ENCODE results near the gene NCOA1.
"Not testable (repeated sequence)": the region's sequence is repeated elsewhere in the genome, so short reads cannot be mapped to it uniquely, and the experiment has no call there.

Gene NCOA1

DNA sequence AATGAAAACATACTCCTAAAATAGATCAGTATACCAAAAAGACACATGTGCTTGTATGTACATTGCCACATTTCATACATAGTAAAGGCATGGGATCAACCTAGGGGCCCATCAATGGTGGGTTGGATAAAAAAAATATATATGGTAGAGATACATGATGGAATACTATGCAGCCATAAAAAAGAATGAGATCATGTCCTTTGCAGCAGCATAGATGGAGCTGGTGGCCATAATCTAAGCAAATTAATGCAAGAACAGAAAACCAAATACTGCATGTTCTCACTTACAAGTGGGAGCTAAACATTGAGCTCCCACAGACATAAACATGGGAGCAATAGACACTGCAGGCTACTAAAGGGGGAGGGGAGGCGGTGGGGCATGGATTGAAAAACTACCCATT lies 18.6 kb upstream of the NCOA1 start:
- no peak overlapping the region for H3K4me3 ChIP-seq (ENCODE audit: low read depth, low read length)
- no peak for DNase-seq (ENCODE audit: low read depth)

DNA sequence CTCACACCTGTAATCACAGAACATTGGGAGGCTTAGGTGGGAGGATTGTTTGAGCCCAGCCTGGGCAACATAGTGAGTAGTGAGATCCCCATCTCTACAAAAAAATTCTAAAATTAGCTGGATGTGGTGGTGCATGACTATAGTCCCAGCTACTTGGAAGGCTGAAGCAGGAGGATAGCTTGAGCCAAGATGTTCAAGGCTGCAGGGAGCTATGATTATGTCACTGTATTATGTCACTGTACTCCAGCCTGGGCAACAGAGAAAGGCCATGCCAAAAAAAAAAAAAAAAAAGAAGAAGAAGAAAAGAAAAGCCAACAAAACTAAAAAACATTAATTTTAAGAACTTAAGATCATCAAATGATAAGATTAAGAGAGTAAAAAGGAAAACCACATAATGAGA lies 17.4 kb upstream of the NCOA1 start:
- no peak for DNase-seq (ENCODE audit: low read depth)
- H3K4me3 ChIP-seq (ENCODE audit: low read depth, low read length), result no peak overlapping the region

DNA sequence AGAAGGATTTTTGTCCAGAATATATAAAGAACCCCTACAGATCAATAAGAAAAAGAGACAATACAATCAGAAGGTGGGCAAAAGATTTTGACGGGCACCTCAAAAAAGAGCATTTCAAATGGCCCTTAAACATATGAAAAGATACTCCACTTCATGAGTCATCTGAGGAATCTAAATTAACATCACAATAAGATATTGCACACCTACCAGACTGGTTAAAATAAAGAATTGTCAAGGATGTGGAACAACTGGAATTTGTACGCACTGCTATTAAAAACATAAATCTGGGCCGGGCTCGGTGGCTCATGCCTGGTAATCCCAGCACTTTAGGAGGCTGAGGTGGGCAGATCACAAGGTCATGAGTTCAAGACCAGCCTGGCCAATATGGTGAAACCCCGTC lies 17.0 kb upstream of the NCOA1 start:
- DNase-seq (ENCODE audit: low read depth), result no peak
- no peak overlapping the region for H3K4me3 ChIP-seq (ENCODE audit: low read depth, low read length)

DNA sequence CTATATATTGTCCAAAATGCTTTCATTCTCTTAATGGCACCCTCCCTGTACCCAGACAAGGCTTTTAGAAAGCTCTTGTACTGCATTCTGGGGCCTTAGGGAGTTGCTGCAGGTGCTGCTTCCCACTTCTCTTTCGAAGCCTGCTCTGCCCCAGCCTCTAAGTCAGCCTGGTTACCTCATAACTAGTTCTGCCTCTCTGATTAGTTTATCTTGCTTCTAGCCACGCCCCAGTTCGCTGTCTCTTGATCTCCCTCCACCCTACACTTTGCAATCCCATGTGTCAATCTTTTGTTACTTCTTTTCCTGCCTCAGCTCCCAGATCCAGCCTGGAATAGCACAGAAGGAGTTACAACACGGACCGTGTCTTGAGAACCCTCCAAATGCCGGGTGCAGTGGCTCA lies 13.8 kb upstream of the NCOA1 start:
- H3K4me3 ChIP-seq (ENCODE audit: low read depth, low read length), result no peak overlapping the region
- DNase-seq (ENCODE audit: low read depth), result no peak

DNA sequence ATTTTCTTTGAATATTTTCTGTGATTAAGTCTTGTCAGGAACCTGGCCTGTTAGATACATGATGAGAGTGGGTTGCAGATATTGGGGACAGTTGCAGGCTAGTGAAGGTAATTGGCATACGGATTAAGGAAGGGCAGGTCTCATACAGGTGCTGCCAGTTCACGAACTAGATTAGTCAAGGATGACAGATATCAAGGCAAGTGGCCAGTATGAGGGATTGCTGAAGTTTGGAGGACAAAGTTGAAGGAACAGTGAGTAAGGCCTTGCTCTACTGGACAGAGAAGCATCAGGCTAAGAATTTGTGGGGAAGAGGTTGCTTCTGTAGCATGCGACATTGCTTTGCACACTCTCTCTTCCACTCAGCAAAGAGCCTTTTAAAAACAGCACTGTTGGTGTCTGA lies 12.8 kb upstream of the NCOA1 start:
- DNase-seq (ENCODE audit: low read depth), result no peak
- H3K4me3 ChIP-seq (ENCODE audit: low read depth, low read length), result no peak overlapping the region

DNA sequence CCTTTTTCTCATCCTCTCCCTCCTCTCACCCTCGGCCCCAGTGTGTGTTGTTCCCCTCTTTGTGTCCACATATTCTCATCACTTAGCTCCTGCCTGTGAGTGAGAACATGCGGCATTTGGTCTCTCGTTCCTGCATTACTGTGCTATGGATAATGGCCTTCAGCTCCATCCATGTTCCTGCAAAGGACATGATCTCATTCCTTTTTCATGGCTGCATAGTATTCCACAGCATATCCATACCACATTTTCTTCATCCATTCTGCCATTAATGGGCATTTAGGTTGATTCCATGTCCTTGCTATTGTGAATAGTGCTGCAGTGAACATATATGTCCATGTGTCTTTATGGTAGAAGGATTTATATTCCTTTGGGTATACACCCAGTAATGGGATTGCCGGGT lies 10.8 kb upstream of the NCOA1 start:
- no peak for DNase-seq (ENCODE audit: low read depth)
- H3K4me3 ChIP-seq (ENCODE audit: low read depth, low read length), result no peak overlapping the region

DNA sequence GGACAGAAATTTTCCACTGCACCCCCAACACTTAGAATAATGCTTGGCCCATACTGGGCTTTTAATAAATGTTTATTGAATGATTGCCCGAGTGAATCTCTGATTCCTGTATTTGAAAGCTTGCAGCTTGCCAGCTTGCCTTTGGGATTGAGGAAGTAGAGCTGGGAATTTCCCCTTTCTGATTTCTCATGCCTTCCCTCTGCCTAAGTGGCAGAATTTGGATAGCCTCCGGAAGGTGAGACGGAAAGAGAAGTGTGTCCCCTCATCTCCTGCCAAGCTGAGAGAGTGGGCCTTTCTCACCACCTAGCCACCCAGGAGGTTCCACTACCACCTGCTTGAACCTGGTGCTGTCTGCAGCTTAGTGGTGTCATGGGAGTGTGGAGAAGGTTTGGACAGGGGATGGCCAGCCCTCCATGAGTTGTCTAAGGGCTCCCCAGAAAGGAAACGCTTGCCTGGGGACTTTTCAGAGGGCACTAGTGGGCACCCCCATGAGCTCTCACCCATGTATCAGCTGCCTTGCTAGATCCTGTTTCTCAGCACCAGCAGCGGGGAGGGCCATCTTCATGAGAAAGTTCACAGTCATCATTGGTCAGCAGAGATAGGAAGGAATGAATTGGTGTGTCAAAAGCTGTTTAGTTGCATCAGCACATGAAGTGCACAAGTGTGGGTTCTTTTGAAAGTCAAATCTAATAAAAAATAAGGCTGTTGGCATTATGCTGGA lies 8.6 kb upstream of the NCOA1 start:
- DNase-seq (ENCODE audit: low read depth), result no peak
- no peak overlapping the region for H3K4me3 ChIP-seq (ENCODE audit: low read depth, low read length)

DNA sequence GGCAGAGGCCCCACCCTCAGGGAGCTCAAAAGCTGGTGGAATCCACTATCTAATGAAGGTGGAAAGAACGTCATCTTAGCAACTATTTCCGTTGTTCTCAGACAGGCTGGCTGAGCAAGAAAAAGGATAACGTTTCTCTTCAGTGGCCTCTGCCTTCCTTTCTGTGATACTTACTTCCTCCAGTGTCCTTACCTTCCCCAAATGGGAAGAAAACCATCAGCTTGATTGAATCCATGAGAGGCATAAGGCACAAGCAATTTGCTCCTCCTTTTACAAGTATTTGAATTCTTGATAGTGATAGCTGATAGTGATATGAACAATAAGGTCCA lies 8.1 kb upstream of the NCOA1 start:
- H3K4me3 ChIP-seq (ENCODE audit: low read depth, low read length), result no peak overlapping the region
- DNase-seq (ENCODE audit: low read depth), result no peak

DNA sequence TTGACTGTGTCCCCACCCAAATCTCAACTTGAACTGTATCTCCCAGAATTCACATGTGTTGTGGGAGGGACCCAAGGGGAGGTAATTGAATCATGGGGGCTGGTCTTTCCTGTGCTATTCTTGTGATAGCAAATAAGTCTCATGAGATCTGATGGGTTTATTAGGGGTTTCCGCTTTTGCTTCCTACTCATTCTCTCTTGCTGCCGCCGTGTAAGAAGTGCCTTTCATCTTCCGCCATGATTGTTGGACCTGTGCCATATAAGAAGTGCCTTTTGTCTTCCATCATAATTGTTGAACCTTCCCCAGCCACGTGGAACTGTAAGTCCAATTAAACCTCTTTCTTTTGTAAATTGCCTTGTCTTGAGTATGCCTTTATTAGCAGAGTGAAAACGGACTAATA lies 6.4 kb upstream of the NCOA1 start:
- H3K4me3 ChIP-seq (ENCODE audit: low read depth, low read length); DNase-seq (ENCODE audit: low read depth): not testable (repeated sequence)

DNA sequence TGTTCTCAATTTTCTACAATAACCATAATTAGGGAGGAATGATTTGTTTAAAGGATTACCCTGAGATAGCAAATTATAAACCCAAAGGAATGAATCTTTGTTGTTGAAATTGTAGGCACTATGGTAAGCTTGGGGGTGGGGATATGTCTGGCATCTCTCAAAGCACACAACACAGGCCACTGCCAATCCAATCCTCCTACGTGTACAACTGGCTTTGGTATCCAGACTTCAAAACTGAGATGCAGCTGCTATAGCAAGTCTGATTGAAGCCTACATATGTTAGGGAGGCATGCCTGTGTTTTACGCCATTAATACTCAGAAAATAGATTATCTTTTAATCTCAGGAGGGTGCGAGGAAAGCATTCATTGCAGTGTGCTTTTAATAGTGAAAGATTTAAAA lies 5.9 kb upstream of the NCOA1 start:
- no peak for DNase-seq (ENCODE audit: low read depth)
- no peak overlapping the region for H3K4me3 ChIP-seq (ENCODE audit: low read depth, low read length)

DNA sequence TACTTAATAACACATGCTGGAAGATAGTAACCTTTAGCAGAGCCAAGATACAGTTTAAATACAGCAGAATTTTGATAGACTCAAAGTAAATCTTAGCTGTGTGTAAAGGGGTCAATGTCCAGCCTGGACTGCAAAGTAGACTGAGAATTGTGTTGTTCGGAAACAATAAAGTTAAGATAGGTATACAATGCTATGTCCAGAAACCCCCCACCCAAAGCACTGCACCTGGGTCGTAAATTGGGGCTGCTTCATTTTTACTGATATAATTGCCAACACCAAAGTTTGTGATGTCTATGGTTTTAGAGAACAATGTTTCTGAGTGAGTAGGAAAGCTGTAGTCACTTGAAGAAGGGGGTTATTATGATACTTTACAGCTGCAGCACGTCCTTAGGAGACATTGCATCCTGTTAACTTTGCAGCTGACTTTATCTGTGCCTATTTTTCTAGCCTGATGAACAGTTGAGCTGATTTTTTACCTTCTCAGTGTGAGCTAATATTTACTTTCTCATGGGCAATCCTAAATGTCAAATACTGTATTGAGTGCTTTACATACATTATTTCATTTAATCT lies 4.3 kb upstream of the NCOA1 start:
- no peak for DNase-seq (ENCODE audit: low read depth)
- H3K4me3 ChIP-seq (ENCODE audit: low read depth, low read length), result no peak overlapping the region

DNA sequence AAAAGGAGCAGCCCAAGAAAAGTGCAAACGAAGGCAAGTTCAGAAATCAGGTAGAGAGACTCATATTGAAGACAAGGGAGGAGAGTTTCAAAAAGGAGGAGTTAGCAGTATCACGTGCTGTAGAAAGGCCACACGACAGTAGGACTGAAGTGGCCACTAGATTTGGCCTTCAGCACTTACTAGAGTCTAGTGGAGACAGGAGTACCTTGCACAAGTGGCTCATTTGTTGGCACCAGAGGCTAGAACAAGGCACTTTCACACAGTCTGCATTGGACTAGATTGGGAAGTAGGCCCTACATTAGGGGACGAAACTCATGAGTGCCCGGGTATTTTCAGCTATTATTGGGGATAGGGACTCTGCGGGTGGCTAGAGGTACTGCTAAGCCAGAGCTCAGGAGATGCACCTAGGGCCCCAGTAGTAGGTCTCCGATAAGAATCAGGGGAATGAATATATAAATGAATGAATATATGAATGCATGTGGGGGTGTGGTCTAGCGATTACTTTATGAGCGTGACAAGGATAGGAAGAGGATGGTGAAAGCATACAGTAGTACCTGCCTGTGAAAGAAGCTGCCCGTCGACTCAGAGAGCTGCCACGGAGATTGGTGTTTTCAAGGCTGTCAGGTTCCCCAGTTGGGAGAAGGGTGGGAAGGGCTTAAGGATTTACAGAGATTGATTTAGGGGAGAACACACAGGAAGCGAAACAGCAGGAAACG lies 1.4 kb upstream of the NCOA1 start:
- no peak for DNase-seq (ENCODE audit: low read depth)
- no peak overlapping the region for H3K4me3 ChIP-seq (ENCODE audit: low read depth, low read length)

DNA sequence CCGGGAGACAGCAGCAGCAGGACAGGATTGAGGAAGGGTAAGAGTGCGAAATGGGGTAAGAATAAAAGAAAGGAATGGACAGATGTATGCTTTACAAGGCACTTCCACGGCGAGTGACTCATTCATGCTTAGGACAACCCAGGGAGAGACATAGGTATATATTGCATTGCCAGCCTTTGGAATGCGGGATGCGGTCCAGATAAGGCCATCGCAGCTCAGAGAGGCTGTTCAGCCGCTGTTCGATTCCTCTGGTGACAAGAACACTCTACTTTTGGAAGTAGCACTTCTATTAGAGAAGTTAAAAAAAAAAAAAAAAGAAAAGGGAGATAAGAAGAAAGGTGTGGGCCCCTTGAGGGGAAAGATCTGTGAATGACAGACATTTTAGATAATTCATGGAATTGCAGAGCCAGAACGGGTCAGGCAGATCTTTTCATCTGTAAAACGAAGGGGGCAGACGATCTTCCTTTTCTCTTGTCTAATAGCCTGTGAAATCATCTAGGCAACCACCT lies 819 bp upstream of the NCOA1 start:
- no peak for DNase-seq (ENCODE audit: low read depth)
- peak overlapping the region; percentile 46 for H3K4me3 ChIP-seq (ENCODE audit: low read depth, low read length)

DNA sequence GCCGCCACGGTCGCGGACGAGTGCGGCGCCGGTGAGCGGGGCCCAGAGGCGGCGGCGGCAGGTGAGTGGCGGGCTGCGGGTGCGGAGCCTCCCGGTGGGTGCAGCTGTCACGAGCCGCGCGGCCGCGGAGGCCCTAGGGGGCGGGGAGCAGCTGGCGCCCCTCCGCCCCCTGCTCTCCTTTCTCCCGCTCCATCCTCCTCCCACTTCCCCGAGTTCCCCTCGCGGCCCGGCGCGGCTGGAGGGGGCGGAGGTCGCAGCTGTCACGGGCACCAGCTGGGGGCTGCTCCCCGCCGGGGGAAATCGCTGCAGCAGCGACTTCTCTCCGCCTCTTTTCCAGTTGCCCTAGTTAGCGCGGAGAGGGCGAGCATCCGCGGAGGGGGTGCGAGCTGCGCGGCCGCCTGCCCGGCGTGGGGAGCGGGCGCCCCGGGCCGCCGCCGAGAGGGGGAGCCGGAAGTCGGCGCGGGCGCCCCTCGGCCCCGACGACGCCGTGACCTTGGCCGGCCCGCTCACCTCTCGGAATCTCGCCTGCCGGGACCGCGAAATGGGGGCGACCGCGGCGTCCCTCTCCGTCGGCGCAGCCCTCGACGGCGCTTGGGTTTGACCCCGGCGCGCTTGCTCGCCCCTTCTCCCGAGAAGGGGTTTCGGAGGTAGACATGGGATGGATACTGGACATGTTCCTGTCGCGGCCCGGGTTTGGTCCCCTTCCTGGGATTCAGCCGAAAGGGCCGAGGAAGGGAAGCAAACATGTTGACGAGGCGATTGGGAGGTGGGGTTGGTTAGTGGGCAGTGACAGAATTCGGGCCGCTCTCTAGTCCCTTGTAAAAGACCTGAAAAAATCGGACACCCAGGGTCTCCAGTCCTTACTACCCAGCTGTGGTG lies 727 bp downstream of the NCOA1 start:
- DNase-seq (ENCODE audit: low read depth), result no peak
- peak overlapping the region; percentile 71 for H3K4me3 ChIP-seq (ENCODE audit: low read depth, low read length)

DNA sequence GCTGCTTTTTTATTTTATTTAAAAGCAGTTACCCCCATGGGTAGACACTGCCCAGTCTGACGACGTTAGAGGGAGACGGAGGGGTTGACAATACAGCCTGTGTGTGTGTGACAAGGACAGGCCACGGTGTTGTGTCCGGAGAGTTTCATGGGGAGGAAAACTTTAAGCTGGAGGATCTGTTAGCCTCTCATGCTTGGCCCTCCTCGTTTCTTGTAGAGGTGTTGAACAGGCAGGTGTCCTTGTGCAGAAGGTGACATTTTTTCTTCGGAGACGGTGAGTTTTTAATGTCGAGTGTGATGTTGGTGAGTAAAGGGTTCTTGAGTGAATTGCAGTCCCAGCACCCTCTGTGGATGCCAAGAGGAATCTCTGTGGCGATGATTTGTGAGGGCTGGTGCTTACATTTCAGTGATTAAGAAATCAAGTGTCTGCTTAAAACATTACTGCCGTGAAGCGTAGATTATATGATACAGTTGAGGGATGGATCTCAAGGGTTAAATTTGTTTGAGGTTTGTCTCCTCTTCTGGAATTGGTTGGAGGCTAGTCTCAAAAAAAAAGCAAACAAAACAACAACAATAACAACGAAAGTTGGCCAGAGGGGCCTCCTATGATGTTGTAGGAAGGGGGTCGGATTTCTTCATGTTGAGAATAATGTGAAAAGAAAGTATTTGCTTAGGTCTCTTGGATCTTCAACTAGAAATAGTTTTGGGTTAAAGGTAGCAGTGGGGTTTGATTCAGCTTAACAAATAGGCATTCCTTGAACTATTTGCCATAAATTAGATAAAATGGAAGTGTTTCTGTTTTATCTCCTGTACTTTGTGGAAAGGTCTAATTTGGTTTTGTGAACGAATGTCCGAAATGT lies 1.6 kb downstream of the NCOA1 start:
- DNase-seq (ENCODE audit: low read depth), result no peak
- peak overlapping the region; percentile 71 for H3K4me3 ChIP-seq (ENCODE audit: low read depth, low read length)

DNA sequence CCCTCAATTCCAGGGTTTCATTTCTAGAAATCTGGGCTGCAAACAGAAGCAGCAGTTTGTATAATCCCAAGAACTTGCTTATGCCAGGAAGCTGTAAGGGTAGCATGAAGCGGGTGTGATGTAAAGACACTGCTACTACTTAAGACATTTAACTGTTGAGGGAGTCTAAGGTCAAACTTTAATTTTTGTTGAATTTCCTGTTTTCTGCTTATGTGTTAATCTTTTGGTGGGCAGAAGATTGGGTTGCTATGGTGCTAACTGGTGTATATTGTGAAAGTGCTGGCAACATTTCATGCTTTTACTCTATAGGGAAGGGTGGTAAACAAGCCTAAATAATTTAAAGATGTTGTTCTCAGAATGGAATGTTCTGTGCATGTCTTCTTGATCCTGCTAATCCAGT lies 2.7 kb downstream of the NCOA1 start:
- DNase-seq (ENCODE audit: low read depth), result no peak
- H3K4me3 ChIP-seq (ENCODE audit: low read depth, low read length), result peak overlapping the region; percentile 71

DNA sequence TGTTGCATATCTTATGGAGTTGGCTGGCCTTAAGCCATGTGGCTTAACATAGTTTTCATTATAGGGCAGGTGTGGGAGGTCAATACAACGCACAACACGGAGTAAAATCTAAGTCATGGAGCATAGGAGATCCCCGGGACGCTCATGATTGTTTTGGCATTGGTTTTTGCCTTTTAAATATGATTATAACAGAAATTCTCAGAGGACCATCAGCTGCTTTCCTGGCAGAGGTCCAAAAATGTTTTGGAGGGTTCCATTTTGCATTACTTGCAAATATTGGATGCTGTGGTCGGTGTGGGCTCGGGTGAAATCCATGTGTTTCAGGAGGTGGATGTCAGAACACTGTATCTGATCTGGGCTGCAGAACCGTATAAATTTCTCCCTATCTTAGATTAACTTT lies 3.4 kb downstream of the NCOA1 start:
- DNase-seq (ENCODE audit: low read depth), result no peak
- H3K4me3 ChIP-seq (ENCODE audit: low read depth, low read length), result no peak overlapping the region

DNA sequence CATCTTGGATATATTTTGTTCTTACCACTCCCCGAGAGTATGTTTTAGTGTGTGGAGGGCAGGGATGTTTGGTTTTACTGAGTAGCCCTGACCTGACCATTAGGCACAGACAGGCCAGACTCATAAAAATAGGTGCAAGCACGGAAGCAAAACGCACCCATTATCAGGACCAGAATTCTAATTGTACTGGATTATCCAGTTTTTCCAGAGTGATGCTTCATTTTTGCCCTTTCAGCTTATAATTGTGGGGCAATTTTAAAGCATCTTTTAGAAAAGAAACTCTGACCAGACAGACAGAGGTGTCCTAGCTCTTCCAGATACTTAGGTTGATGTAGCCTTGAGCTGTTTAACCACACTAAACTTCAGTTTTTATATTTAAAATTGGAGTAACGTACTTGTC lies 4.4 kb downstream of the NCOA1 start:
- DNase-seq (ENCODE audit: low read depth), result no peak
- no peak overlapping the region for H3K4me3 ChIP-seq (ENCODE audit: low read depth, low read length)

DNA sequence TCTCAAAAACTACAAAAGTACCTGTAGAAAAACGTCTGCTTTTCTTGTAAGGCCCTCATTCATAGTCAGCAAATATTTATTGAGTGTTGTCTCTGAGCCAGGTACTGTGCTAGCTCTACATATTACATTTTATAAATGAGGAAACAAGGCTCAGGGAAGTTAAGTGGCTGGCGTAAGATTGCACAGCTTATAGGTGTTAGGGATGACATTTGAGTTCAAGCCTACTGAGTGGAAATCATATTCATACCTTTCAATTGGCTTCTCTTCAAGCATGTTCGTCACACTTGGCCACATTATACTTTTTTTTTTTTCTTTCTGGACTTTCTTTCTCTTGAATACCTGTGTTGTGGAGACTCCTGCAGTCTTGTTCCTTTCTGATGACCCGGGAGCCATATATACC lies 5.9 kb downstream of the NCOA1 start:
- DNase-seq (ENCODE audit: low read depth), result no peak
- H3K4me3 ChIP-seq (ENCODE audit: low read depth, low read length), result no peak overlapping the region

Data from skeletal muscle cell (primary cell).